ENCODE data around the gene EFHC2. TPM values are rescaled to one million over a fixed set of nuclear protein-coding genes. Genes with fewer than 3 reads are reported as not detected.

The EFHC2 gene
- total RNA-seq, 1 experiment from 2014 or later: 1.1 TPM

DNA sequence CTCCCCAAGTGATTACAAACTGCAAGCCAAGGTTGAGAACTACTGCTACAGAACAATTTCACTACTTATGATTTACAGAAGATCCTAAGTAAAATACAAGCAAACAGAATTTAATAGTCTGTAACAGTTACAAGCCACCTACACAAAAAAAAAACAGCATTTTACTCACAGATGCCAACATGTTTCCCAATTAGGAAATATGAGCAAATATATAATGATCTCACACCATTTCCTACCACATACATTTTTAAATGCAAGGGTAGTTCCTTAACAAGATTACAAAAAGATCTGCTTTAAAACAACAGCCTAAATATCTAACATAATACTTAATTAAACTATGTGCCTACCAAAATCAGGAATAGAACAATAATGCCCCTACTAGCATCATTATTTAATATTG, 63.4 kb downstream of the EFHC2 start:
- Histone ChIP-seq H3K14ac (ENCODE audit: insufficient read depth, low read length) (no peak overlapping the region), H3K27ac (ENCODE audit: insufficient read length, low read depth, low read length) (no peak overlapping the region), H2BK20ac (ENCODE audit: low read depth, low read length, poor library complexity, severe bottlenecking) (no peak overlapping the region), H4K20me1 (ENCODE audit: control insufficient read depth, insufficient read depth, insufficient read length) (no peaks in the 10 kb centered on the region), H3K4me2 (ENCODE audit: insufficient read depth, insufficient read length, low read length) (no peak overlapping the region), H2AK5ac (ENCODE audit: insufficient read length, low read length) (no peak overlapping the region), H3K23me2 (ENCODE audit: insufficient read length, low read depth, low read length, poor library complexity, severe bottlenecking) (no peaks in the 10 kb centered on the region), H4K91ac (ENCODE audit: insufficient read length, low read depth, low read length) (no peak overlapping the region), H2AFZ (ENCODE audit: low read length) (no peak overlapping the region), H3K4me1 (ENCODE audit: insufficient read depth, low read length) (no peaks in the 10 kb centered on the region), H2BK5ac (ENCODE audit: insufficient read length, low read length) (no peak overlapping the region), H3K23ac (ENCODE audit: insufficient read length, low read depth, low read length) (no peak overlapping the region), H3K79me1 (ENCODE audit: insufficient read depth, low read depth, low read length, poor library complexity, severe bottlenecking) (no peaks in the 10 kb centered on the region), H3K9me3 (ENCODE audit: control insufficient read depth, low read depth, low read length) (peaks cover 23% of the 10 kb centered on the region), H3K9ac (ENCODE audit: extremely low read depth, insufficient read length, low read length) (no peak overlapping the region), H4K5ac (ENCODE audit: insufficient read length, low read depth, low read length) (no peak overlapping the region), H2BK12ac (ENCODE audit: insufficient read length, low read depth, low read length) (no peak overlapping the region), H3K27me3 (ENCODE audit: insufficient read depth, low read length) (no peaks in the 10 kb centered on the region), H3K18ac (ENCODE audit: insufficient read length, low read depth, low read length) (no peak overlapping the region), H4K8ac (replicated peaks; ENCODE audit: insufficient read length, low read depth, low read length) (no peak overlapping the region), H2BK15ac (ENCODE audit: low read depth, low read length) (no peak overlapping the region), H3K56ac (ENCODE audit: insufficient read length, low read depth, low read length) (no peak overlapping the region), H2BK120ac (ENCODE audit: low read depth, low read length, poor library complexity, severe bottlenecking) (no peak overlapping the region), H3T11ph (ENCODE audit: low read length) (no peak overlapping the region), H3K79me2 (ENCODE audit: insufficient read depth, low read length) (no peaks in the 10 kb centered on the region), H3K4ac (ENCODE audit: low read depth, low read length) (no peak overlapping the region)
- Mint-ChIP-seq H3K36me3 (ENCODE audit: insufficient read depth in 1 of 3, low read depth in 3 of 3) (peaks cover 2 to 4% (median 4%) of the 10 kb centered on the region in 3 experiments; a peak in 6 of 7 replicates), H3K4me3 (no peak overlapping the region), H3K9me3 (peaks cover 45 to 65% of the 10 kb centered on the region in 2 experiments), H3K27ac (no peak overlapping the region), H3K4me1 (no peaks in the 10 kb centered on the region), H3K27me3 (ENCODE audit: low read depth) (peaks cover 1% of the 10 kb centered on the region; the same call in 1 of the 2 replicates)
- TF ChIP-seq CTCF (conservative IDR thresholded peaks at IDR 0.05): no peak
- DNase-seq: no peak
